Gastrocnemius medialis (tissue), 4 donors: ENCODE results near the gene SLC5A11. TPM values are rescaled to one million over a fixed set of nuclear protein-coding genes. Genes with fewer than 3 reads are reported as not detected.
"Not testable (repeated sequence)": the region's sequence is repeated elsewhere in the genome, so short reads cannot be mapped to it uniquely, and the experiment has no call there.

Experiments used
- ATAC-seq, 2 donors: fragments of 150-250 bp; one replicate each; pipeline ENCODE4 v1.9.1; 2016
- DNase-seq, 2 donors: peaks; one replicate each; pipeline ENCODE4 v3.0.0-alpha.2; 2019
- H3K27ac ChIP-seq, 4 donors: fragments of 200-600 bp; sonication (generic); 1 replicate in 1 of 4; 2 replicates in 3 of 4; pipeline ENCODE4 v1.5.1; 2016 to 2018; ENCODE audit warnings: mild to moderate bottlenecking in 2 of 4, moderate library complexity in 1 of 4
- H3K27me3 ChIP-seq, 3 donors: fragments of 200-600 bp; sonication (generic) in 2 of 3; 1 replicate in 1 of 3; 2 replicates in 2 of 3; pipeline versions ENCODE4 v1.5.1 to v1.6.0; 2016 to 2019; ENCODE audit warnings: mild to moderate bottlenecking in 1 of 3, moderate library complexity in 1 of 3
- H3K36me3 ChIP-seq, 2 donors: fragments of 200-600 bp; sonication (generic) in 1 of 2; one replicate each; pipeline ENCODE4 v1.5.1; 2017 to 2018
- H3K4me1 ChIP-seq, 2 donors: fragments of 200-600 bp; sonication (generic) in 1 of 2; one replicate each; pipeline ENCODE4 v1.5.1; 2016 to 2017; ENCODE audit warnings: mild to moderate bottlenecking in 2 of 2
- H3K4me3 ChIP-seq, 4 donors: fragments of 200-600 bp; sonication (generic) in 3 of 4; 1 replicate in 1 of 4; 2 replicates in 3 of 4; pipeline ENCODE4 v1.5.1; 2016 to 2019; ENCODE audit warnings: mild to moderate bottlenecking in 2 of 4
- H3K9me3 ChIP-seq, 3 donors: fragments of 200-600 bp; sonication (generic) in 2 of 3; 1 replicate in 1 of 3; 2 replicates in 2 of 3; pipeline ENCODE4 v1.5.1; 2016 to 2019
- POLR2A ChIP-seq, 2 donors: fragments of 450-650 bp; IDR thresholded peaks; one replicate each; pipeline ENCODE4 v1.6.1; 2017; ENCODE audit warnings: antibody characterized with exemption in 2 of 2, mild to moderate bottlenecking in 2 of 2, moderate library complexity in 2 of 2
- in situ Hi-C, 4 donors: fragments of 200-750 bp; cut with MboI; loops; one replicate each; pipeline versions ENCODE4 v1.15.0 to v1.8.0; 2017; ENCODE audit warnings: low sequenced_read_pairs in 4 of 4
- intact Hi-C: fragments of 100-400 bp; cut with DNase I; formaldehyde crosslinking; loops from one replicate; pipeline ENCODE4 v1.15.1; 2023; ENCODE audit warnings: low total_unique reads
- total RNA-seq, 4 donors: library from RNA; depleted of rRNA; stranded (reverse); fragments of >200 nt; gene quantifications; one replicate each; pipeline versions ENCODE4 v1.1.0 to v1.2.3, GENCODE V29; 2016
- TF ChIP-seq, protein P1 (sequence below), 5 experiments: fragments of 450-650 bp in 3 of 5; fragments of 200-600 bp in 2 of 5; sonication (generic) in 2 of 5; IDR thresholded peaks in 4 of 5; conservative IDR thresholded peaks in 1 of 5; 1 replicate in 4 of 5; 2 replicates in 1 of 5; pipeline ENCODE4 v1.5.1; 2016 to 2019; ENCODE audit warnings: antibody characterized with exemption in 5 of 5, mild to moderate bottlenecking in 3 of 5, moderate library complexity in 3 of 5

The SLC5A11 gene
- total RNA-seq, 4 donors from 2014 or later: 0.20 to 0.66 TPM; not detected in 2

DNA sequence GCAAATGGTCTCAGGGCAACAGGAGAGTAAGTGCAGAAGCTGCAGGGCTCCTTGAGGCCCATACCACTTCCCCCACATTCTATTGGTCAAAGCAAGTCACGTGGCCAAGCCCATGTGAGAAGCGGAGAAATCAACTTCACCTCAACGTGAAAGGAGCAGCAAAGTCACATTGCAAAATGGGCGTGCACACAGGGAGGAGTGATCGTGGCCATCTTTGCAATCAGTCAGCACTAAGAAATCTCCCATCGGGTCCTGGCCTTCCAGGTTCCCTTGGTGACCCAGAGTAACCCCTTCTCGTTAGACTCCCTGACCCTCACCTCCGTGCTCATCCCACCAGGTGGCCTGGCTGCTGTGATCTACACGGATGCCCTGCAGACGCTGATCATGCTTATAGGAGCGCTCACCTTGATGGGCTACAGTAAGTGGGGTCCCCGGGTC lies 38.0 kb downstream of the SLC5A11 start:
- no peak for ATAC-seq
- Histone ChIP-seq H3K9me3 (no peaks in the 10 kb centered on the region), H3K27ac (no peak overlapping the region), H3K4me1 (no peaks in the 10 kb centered on the region), H3K36me3 (no peaks in the 10 kb centered on the region), H3K27me3 (peaks cover 0 to 5% (median 0%) of the 10 kb centered on the region in 3 donors), H3K4me3 (no peak overlapping the region)
- DNase-seq: no peak
- TF ChIP-seq, protein P1, sequence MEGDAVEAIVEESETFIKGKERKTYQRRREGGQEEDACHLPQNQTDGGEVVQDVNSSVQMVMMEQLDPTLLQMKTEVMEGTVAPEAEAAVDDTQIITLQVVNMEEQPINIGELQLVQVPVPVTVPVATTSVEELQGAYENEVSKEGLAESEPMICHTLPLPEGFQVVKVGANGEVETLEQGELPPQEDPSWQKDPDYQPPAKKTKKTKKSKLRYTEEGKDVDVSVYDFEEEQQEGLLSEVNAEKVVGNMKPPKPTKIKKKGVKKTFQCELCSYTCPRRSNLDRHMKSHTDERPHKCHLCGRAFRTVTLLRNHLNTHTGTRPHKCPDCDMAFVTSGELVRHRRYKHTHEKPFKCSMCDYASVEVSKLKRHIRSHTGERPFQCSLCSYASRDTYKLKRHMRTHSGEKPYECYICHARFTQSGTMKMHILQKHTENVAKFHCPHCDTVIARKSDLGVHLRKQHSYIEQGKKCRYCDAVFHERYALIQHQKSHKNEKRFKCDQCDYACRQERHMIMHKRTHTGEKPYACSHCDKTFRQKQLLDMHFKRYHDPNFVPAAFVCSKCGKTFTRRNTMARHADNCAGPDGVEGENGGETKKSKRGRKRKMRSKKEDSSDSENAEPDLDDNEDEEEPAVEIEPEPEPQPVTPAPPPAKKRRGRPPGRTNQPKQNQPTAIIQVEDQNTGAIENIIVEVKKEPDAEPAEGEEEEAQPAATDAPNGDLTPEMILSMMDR (IDR thresholded peaks at IDR 0.05 in 4 of 5, conservative IDR thresholded peaks at IDR 0.05 in 1 of 5): no peak
- no peak for TF ChIP-seq POLR2A (IDR thresholded peaks at IDR 0.05)
- intact Hi-C loops (no loop called here), in situ Hi-C loops (no loop called here)

DNA sequence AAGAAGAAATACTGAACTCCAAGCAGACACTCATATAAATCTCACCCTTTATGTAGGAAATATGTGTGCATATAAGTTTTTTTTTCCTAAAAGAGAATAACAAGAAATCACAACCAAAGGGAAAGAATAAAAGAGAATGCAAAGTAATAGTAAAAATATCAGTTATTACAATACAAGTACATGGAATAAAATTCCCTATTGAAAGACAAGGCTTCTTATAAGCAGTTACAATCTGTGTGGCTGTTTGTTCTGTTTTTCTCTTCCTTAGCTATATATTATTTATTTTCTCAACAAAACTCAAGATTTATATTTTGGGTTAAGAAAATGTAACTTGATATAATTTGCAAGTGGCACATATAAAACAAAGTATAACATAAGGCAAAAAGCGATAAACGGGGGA lies 41.7 kb downstream of the SLC5A11 start:
- intact Hi-C loops (no loop called here), in situ Hi-C loops (no loop called here)
- Histone ChIP-seq H3K27ac (no peak overlapping the region), H3K4me1 (no peaks in the 10 kb centered on the region), H3K9me3 (no peaks in the 10 kb centered on the region), H3K4me3 (no peak overlapping the region), H3K27me3 (peaks cover 0 to 12% (median 0%) of the 10 kb centered on the region in 3 donors), H3K36me3 (no peaks in the 10 kb centered on the region)
- TF ChIP-seq POLR2A (IDR thresholded peaks at IDR 0.05): no peak
- ATAC-seq (no peak), DNase-seq (no peak)

DNA sequence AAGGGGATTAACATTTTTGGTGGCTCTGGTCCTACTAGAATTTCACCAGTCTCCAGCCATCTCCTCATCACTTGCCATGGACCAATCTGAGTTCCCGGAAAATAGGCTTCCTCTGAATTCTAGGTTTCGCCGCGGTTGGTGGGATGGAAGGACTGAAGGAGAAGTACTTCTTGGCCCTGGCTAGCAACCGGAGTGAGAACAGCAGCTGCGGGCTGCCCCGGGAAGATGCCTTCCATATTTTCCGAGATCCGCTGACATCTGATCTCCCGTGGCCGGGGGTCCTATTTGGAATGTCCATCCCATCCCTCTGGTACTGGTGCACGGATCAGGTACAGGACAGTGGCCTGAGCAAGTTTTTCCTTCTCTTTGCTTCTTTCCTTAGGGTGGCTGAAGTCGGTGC lies 45.0 kb downstream of the SLC5A11 start:
- no peak for ATAC-seq
- Histone ChIP-seq H3K4me3 (no peak overlapping the region), H3K36me3 (no peaks in the 10 kb centered on the region), H3K4me1 (no peaks in the 10 kb centered on the region), H3K27me3 (peaks cover 0 to 12% (median 0%) of the 10 kb centered on the region in 3 donors), H3K9me3 (no peaks in the 10 kb centered on the region), H3K27ac (no peak overlapping the region)
- intact Hi-C loops (no loop called here), in situ Hi-C loops (no loop called here)
- no peak for DNase-seq
- TF ChIP-seq, protein P1 (IDR thresholded peaks at IDR 0.05 in 4 of 5, conservative IDR thresholded peaks at IDR 0.05 in 1 of 5): no peak
- TF ChIP-seq POLR2A (IDR thresholded peaks at IDR 0.05): no peak

DNA sequence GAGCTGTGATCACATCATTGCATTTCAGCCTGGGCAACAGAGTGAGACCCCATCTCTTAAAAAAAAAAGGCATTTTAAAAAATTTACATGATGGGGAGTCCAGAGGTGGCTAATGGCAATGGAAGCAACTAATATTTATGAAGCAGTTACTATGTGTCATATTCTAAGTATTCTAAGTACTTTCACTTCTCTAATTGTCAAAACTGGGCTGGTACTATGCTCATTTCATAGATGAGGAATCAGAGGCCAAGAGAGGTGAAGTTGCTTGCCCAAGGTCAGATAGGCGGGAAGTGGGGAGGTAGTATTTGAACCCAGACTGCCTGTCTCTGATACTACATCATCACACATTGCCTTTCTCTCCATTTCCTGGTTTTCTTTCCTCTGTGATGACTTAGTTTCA lies 50.7 kb downstream of the SLC5A11 start:
- TF ChIP-seq POLR2A (IDR thresholded peaks at IDR 0.05): no peak
- TF ChIP-seq, protein P1 (IDR thresholded peaks at IDR 0.05 in 4 of 5, conservative IDR thresholded peaks at IDR 0.05 in 1 of 5): no peak
- Histone ChIP-seq H3K9me3 (no peaks in the 10 kb centered on the region), H3K36me3 (no peaks in the 10 kb centered on the region), H3K27ac (no peak overlapping the region), H3K27me3 (no peaks in the 10 kb centered on the region), H3K4me1 (no peaks in the 10 kb centered on the region), H3K4me3 (no peak overlapping the region)
- in situ Hi-C loops (no loop called here), intact Hi-C loops (no loop called here)
- no peak for DNase-seq
- ATAC-seq: no peak

DNA sequence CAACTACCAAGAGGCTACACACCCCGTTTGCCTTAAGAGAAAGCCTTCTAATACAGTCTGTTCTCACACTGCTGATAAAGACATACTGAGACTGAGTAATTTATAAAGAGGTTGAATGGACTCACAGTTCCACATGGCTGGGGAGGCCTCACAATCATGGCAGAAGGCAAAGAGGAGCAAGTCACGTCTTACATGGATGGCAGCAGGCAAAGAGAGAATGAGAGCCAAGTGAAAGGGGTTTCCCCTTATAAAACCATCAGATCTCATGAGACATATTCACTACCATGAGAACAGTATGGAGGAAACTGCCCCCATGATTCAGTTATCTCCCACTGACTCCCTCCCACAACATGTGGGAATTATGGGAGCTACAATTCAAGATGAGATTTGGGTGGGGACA lies 51.8 kb downstream of the SLC5A11 start:
- H3K4me1 ChIP-seq, H3K36me3 ChIP-seq, in situ Hi-C loops, ATAC-seq, H3K4me3 ChIP-seq, DNase-seq, intact Hi-C loops, H3K27me3 ChIP-seq, H3K9me3 ChIP-seq, H3K27ac ChIP-seq: not testable (repeated sequence)

DNA sequence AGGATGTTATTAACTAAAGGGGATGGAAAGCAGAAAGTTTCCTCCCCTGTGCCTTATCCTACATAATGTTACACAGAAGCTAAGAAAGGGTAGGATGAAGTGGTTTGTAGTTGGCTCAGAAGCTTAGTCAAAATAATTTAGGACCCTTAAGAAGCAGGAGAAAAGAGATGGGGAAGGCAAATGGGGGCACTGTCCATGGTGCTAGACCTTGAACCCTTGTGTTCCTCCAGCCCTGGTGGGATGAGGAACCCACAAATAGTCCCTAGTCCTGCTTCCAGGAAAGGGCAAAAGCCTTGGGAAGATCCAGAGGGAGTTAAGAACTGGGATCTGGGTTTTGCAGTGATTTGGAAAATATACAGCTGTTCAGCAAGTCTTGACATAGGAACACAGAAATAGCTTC lies 54.5 kb downstream of the SLC5A11 start:
- Histone ChIP-seq H3K9me3 (no peaks in the 10 kb centered on the region), H3K4me1 (no peaks in the 10 kb centered on the region), H3K27ac (no peak overlapping the region), H3K36me3 (no peaks in the 10 kb centered on the region), H3K27me3 (no peaks in the 10 kb centered on the region), H3K4me3 (no peak overlapping the region)
- ATAC-seq (no peak), DNase-seq (no peak)
- intact Hi-C loops: no loop called here
- TF ChIP-seq, protein P1 (IDR thresholded peaks at IDR 0.05 in 4 of 5, conservative IDR thresholded peaks at IDR 0.05 in 1 of 5): no peak
- in situ Hi-C loops: no loop called here
